HFF-Myc (cell line): ENCODE results near the gene SELENOI.

Experiments
- DNase-seq: peaks from one replicate; pipeline ENCODE4 v3.0.0-alpha.2; 2011; ENCODE audit warnings: low read depth; ENCODE audit errors: extremely low read depth
- H3K4me3 ChIP-seq: replicated peaks from 2 replicates; pipeline ENCODE4 v1.5.1; 2011; ENCODE audit warnings: low read depth, mild to moderate bottlenecking, control low read depth, low read length
- TF ChIP-seq, protein P1 (sequence below): IDR thresholded peaks from 2 replicates; pipeline ENCODE4 v1.5.1; 2012; ENCODE audit warnings: mild to moderate bottlenecking, low read depth, low read length, control low read depth; ENCODE audit errors: missing control alignments

SELENOI gene

DNA sequence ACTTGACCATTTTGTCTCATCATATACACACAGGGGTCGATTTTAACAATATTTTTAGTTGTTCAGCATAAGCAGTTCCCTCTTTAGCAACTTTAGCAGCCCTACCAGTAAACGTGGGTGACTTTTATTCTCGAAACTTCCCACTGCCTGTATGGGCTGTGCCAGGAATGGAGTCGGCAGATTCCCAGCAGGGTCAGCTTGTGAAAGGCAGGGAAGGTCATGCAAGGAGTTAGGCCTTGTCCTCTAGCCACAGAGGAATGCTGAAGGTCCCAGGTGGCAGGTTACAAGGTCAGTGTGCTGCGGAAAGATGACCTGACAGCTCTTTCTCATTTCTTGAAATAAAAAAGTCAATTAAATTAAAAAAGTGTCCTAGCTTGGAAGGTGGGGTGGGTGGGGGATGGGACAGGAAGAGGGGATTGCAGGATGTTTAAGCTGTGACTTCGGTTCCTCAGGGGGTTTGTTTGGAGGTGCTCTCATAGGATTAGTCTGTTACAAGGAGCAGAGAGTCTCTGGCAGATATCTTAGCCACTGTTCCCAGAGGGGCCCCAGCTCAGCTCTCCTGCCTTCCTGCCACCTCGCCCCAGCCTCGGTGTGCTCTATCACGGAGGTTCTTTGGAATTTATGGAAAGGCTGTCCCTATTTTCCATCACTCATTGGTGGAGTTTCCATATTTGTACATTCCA is 77.1 kb downstream of the SELENOI start:
- no peak overlapping the region for H3K4me3 ChIP-seq
- TF ChIP-seq, protein P1, sequence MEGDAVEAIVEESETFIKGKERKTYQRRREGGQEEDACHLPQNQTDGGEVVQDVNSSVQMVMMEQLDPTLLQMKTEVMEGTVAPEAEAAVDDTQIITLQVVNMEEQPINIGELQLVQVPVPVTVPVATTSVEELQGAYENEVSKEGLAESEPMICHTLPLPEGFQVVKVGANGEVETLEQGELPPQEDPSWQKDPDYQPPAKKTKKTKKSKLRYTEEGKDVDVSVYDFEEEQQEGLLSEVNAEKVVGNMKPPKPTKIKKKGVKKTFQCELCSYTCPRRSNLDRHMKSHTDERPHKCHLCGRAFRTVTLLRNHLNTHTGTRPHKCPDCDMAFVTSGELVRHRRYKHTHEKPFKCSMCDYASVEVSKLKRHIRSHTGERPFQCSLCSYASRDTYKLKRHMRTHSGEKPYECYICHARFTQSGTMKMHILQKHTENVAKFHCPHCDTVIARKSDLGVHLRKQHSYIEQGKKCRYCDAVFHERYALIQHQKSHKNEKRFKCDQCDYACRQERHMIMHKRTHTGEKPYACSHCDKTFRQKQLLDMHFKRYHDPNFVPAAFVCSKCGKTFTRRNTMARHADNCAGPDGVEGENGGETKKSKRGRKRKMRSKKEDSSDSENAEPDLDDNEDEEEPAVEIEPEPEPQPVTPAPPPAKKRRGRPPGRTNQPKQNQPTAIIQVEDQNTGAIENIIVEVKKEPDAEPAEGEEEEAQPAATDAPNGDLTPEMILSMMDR, result no peak
- DNase-seq, result no peak

DNA sequence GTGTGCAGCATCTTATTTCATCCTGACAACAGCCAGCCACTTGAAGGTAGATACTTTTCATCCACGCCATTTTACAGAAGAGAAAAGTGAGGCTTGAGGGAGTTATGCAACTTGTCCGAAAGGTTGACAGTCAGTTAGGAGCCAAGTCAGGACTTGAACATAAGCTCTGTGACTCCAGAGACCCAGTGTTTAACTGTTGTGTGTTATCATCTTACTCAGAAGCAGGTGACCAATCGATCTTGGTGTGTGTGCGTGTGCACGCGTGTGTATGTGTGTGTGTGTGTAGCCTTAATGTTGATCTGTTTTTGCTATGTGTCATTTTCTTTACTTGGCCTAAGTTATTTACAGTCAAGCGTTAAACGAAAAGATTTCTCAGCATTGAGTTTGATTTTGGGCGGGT is 77.8 kb downstream of the SELENOI start:
- no peak for DNase-seq
- TF ChIP-seq, protein P1, result no peak

DNA sequence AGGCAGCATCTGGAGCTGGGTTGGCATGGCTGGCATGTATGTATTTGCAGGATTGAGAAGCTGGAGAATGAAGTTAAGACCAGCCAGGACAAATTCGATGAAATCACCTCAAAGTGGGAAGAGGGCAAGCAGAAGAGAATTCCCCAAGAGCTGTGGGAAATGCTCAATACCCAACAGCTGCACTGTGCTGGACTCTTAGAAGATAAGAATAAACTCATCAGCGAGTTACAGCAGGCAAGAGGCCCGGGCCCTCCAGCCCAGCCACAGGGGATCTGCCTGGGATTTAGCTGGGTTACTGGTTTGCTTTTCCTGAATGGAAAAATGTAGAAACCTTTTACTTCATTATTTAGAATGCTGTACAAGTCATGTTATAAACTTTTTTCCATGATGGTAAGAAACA is 78.3 kb downstream of the SELENOI start:
- H3K4me3 ChIP-seq, result no peak overlapping the region
- TF ChIP-seq, protein P1, result no peak
- no peak for DNase-seq

More for the DNA sequence above, 77.8 kb downstream of the SELENOI start:
- no peak overlapping the region for H3K4me3 ChIP-seq

DNA sequence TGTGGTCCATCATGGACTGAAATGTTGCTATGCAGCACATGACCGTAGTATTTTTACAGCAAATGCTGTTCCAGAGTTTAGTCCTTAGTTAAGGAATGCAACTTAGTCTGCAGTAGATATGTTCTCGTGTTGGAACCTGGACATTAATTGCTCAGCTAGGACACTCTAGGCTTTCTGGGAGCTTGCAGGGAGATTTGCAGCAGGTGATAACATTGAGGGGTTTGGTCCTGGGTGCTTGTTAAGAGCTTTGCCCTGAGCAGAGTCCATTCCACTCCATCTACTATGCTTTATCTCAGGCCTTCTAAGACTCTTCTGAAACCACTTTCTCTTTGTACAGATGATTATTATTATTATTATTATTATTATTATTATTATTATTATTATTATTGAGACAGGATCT is 82.9 kb downstream of the SELENOI start:
- H3K4me3 ChIP-seq, result no peak overlapping the region
- TF ChIP-seq, protein P1, result no peak
- DNase-seq, result no peak

DNA sequence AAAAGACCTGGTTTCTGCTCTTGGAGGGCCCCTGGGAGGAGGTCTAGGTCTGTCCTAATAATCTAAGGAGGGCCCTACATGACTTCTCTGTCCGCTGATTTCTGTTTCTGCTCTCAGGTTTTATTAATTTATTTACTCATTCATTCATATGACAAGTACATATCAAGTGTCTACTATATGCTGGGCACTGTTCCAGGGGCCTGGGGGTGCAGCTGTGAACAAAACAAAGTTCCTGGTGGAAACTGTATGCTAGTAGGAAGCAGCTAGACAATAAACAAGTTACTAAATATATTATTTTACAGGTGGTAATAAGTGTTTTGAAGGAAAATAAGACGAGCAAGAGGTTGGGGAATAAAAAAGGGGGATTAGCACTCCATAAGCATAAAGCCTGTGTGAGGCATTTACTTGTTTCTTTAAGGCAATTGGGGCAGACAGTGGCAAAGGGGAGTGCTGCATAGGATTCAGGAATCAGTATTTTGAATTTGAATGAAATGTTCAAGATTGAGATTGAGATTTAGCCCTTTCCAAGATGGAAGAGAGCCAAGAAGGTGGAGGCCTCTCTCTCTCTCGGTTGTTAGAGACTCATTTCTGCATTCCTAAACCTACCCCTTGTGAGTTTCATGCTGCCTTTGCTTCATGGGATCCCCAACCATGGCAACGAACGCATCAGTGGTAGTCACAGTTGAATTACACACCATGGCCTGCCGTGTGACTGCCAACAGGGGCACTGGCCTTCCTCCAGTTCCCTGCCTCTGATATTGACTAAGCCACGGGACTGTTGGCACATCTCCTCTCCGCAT is 84.0 kb downstream of the SELENOI start:
- no peak overlapping the region for H3K4me3 ChIP-seq
- TF ChIP-seq, protein P1, result no peak
- DNase-seq, result no peak

DNA sequence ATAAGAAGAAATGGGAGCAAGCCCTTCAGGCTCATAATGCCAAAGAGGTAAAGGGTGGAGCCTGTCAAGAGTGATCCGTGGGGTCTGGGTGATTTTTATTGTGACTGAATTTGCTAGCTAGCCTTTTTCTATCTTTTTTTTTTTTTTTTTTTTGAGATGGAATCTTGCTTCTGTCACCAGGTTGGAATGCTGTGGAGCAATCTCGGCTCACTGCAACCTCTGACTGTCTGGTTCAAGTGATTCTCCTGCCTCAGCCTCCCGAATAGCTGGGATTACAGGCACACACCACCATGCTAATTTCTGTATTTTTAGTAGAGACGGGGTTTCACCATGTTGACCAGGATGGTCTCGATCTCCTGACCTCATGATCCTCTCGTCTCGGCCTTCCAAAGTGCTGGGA is 84.9 kb downstream of the SELENOI start:
- DNase-seq, result no peak
- no peak overlapping the region for H3K4me3 ChIP-seq
- TF ChIP-seq, protein P1, result no peak
